HG03558 (cell line): ENCODE data around the gene ATP13A2.

Experiments
- ATAC-seq: cut with Tn5 transposase; IDR thresholded peaks from one replicate; pipeline ENCODE4 v1.9.1; 2021; ENCODE audit warnings: moderate number of reproducible peaks; ENCODE audit not compliant: unreplicated experiment; ENCODE audit errors: extremely low read depth

The ATP13A2 gene

GRCh38 chr1:17005365-17005740, 6.4 kb downstream of the ATP13A2 start:
- ATAC-seq, result no peak

- no peak for ATAC-seq
These were observed 7.0 kb downstream of the ATP13A2 start for GRCh38 chr1:17004466-17005364.

GRCh38 chr1:17002524-17002902, 9.2 kb downstream of the ATP13A2 start:
- ATAC-seq, result no peak

GRCh38 chr1:17001760-17002523, 9.8 kb downstream of the ATP13A2 start:
- ATAC-seq, result no peak

GRCh38 chr1:16999863-17000262, 11.9 kb downstream of the ATP13A2 start:
- ATAC-seq, result no peak

GRCh38 chr1:16998589-16998988, 13.1 kb downstream of the ATP13A2 start:
- ATAC-seq, result no peak

- ATAC-seq, result no peak
These were observed 14.9 kb downstream of the ATP13A2 start for GRCh38 chr1:16996845-16997244.

- ATAC-seq, result no peak
These were observed 18.1 kb downstream of the ATP13A2 start for GRCh38 chr1:16993521-16994038.

- ATAC-seq, result no peak
These were observed 19.1 kb downstream of the ATP13A2 start for GRCh38 chr1:16992675-16993074.

GRCh38 chr1:16992102-16992501, 19.6 kb downstream of the ATP13A2 start:
- ATAC-seq, result no peak

- ATAC-seq, result no peak
These were observed 20.2 kb downstream of the ATP13A2 start for GRCh38 chr1:16991571-16991970.

- no peak for ATAC-seq
These were observed 21.9 kb downstream of the ATP13A2 start for GRCh38 chr1:16989676-16990391.

- no peak for ATAC-seq
These were observed 23.5 kb downstream of the ATP13A2 start for GRCh38 chr1:16988210-16988609.

- ATAC-seq, result no peak
These were observed 24.8 kb downstream of the ATP13A2 start for GRCh38 chr1:16986962-16987361.

GRCh38 chr1:16986560-16986959, 25.2 kb downstream of the ATP13A2 start:
- no peak for ATAC-seq

- no peak for ATAC-seq
These were observed 25.6 kb downstream of the ATP13A2 start for GRCh38 chr1:16986113-16986512.

GRCh38 chr1:16984717-16985116, 27.0 kb downstream of the ATP13A2 start:
- no peak for ATAC-seq

GRCh38 chr1:16983649-16984048, 28.1 kb downstream of the ATP13A2 start:
- ATAC-seq, result no peak

- ATAC-seq, result no peak
These were observed 28.8 kb downstream of the ATP13A2 start for GRCh38 chr1:16982902-16983301.

GRCh38 chr1:16981269-16981849, 30.4 kb downstream of the ATP13A2 start:
- ATAC-seq, result no peak
